Fibroblast of lung (primary cell): ENCODE measurements around the gene VPS72.

Source experiments
- CTCF ChIP-seq, 2 donors: IDR thresholded peaks in 1 of 2; conservative IDR thresholded peaks in 1 of 2; 1 replicate in 1 of 2; 2 replicates in 1 of 2; pipeline ENCODE4 v1.5.1; 2011 to 2012; ENCODE audit warnings: low read length in 2 of 2, control low read depth in 1 of 2, inconsistent platforms in 1 of 2, low read depth in 1 of 2, mild to moderate bottlenecking in 1 of 2
- EZH2 ChIP-seq: IDR thresholded peaks from 2 replicates; pipeline ENCODE4 v1.5.1; 2012; ENCODE audit warnings: low read length, control low read depth, mild to moderate bottlenecking; ENCODE audit errors: missing control alignments

GRCh38 chr1:151184211-151184610 lies 5.8 kb downstream of the VPS72 start:
- no peak for TF ChIP-seq CTCF (conservative IDR thresholded peaks at IDR 0.05 in 1 of 2, IDR thresholded peaks at IDR 0.05 in 1 of 2; ENCODE audit: low read depth in 1 of 2, low read length in 2 of 2)
- TF ChIP-seq EZH2 = no peak
